ENCODE results near the gene CENPP. TPM values are rescaled to one million over a fixed set of nuclear protein-coding genes. Genes with fewer than 3 reads are reported as not detected.

Gene CENPP
- total RNA-seq, 4 donors from 2014 or later: 0.98 to 7.9 (median 5.4) TPM

GRCh38 chr9:92650296-92650695 lies 324.5 kb downstream of the CENPP start:
- TF ChIP-seq, protein P1, sequence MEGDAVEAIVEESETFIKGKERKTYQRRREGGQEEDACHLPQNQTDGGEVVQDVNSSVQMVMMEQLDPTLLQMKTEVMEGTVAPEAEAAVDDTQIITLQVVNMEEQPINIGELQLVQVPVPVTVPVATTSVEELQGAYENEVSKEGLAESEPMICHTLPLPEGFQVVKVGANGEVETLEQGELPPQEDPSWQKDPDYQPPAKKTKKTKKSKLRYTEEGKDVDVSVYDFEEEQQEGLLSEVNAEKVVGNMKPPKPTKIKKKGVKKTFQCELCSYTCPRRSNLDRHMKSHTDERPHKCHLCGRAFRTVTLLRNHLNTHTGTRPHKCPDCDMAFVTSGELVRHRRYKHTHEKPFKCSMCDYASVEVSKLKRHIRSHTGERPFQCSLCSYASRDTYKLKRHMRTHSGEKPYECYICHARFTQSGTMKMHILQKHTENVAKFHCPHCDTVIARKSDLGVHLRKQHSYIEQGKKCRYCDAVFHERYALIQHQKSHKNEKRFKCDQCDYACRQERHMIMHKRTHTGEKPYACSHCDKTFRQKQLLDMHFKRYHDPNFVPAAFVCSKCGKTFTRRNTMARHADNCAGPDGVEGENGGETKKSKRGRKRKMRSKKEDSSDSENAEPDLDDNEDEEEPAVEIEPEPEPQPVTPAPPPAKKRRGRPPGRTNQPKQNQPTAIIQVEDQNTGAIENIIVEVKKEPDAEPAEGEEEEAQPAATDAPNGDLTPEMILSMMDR (IDR thresholded peaks at IDR 0.05; ENCODE audit: low read depth): no peak

GRCh38 chr9:92650839-92651621 lies 325.3 kb downstream of the CENPP start:
- TF ChIP-seq, protein P1 (IDR thresholded peaks at IDR 0.05; ENCODE audit: low read depth): no peak

DNA sequence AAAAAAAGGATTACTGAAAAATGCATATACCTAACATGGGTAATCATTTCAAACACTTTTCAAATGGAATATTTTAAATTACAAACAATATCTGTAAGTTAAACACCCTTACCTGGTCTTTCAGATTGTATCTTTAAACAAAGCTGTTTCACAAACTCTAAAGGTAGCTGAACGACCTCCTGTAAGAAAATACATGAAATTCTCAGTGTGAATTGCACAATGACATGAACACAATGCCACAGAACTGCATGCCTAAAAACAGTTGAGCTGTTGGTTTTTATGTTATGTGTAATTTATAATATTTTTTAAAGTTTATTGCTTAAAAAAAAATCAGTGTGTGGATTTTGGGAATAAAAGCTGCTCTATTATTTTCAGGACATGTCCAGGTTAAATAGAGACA lies 326.7 kb downstream of the CENPP start:
- TF ChIP-seq, protein P1 (IDR thresholded peaks at IDR 0.05; ENCODE audit: low read depth): no peak

- TF ChIP-seq, protein P1 (IDR thresholded peaks at IDR 0.05; ENCODE audit: low read depth): no peak
Observed at GRCh38 chr9:92654481-92655301, 328.9 kb downstream of the CENPP start.

- TF ChIP-seq, protein P1 (IDR thresholded peaks at IDR 0.05; ENCODE audit: low read depth): no peak
Observed at GRCh38 chr9:92655366-92655765, 329.6 kb downstream of the CENPP start.

GRCh38 chr9:92655896-92656536 lies 330.3 kb downstream of the CENPP start:
- TF ChIP-seq, protein P1 (IDR thresholded peaks at IDR 0.05; ENCODE audit: low read depth): no peak

DNA sequence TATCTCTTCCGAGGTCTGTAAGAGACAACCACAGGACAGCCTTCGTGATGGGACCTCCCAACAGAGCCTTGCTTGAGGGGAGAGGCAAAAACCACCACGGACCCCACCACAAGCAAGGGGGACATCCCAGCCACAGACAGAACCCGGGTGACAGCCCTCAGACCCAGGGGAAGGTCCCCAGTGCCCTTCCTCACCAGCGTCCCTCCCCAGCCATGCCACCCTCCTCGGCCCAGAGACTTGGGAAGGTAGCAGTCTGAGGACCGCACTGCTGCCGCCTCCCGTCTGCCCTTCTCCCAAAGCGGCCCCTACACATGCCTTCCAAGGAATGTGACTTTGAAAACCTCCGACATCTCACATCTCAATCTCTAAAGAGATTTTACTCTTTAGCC lies 330.8 kb downstream of the CENPP start:
- TF ChIP-seq, protein P1 (IDR thresholded peaks at IDR 0.05; ENCODE audit: low read depth): no peak
